IPS DF 6.9 (cell line): ENCODE measurements around the gene INPP4A.
"Not testable (repeated sequence)": the region's sequence is repeated elsewhere in the genome, so short reads cannot be mapped to it uniquely, and the experiment has no call there.

Experiments used
- DNase-seq: peaks from one replicate; pipeline ENCODE4 v3.0.0-alpha.2; 2013; ENCODE audit warnings: low read depth, low spot score
- H3K27ac ChIP-seq: one replicate; pipeline ENCODE4 v1.5.1; 2013; ENCODE audit warnings: low read length, control low read depth
- H3K27me3 ChIP-seq: 2 replicates; pipeline ENCODE4 v1.6.1; 2013; ENCODE audit warnings: mild to moderate bottlenecking, low read length; ENCODE audit not compliant: control insufficient read depth, insufficient read depth
- H3K36me3 ChIP-seq: 2 replicates; pipeline ENCODE4 v1.6.1; 2013; ENCODE audit warnings: low read length; ENCODE audit not compliant: control insufficient read depth, insufficient read depth
- H3K4me1 ChIP-seq: 2 replicates; pipeline ENCODE4 v1.6.1; 2013; ENCODE audit warnings: low read length; ENCODE audit not compliant: control insufficient read depth, insufficient read depth
- H3K4me3 ChIP-seq: 2 replicates; pipeline ENCODE4 v1.5.1; 2013; ENCODE audit warnings: mild to moderate bottlenecking, low read length
- H3K9me3 ChIP-seq: 2 replicates; pipeline ENCODE4 v1.6.1; 2013; ENCODE audit warnings: low read length, inconsistent platforms; ENCODE audit not compliant: control insufficient read depth, insufficient read depth
- WGBS: extraction: QIAGEN DNeasy Blood & Tissue Kit; methylation state at CpG from one replicate; pipeline ENCODE4 v1.1.7; 2013; ENCODE audit warnings: mixed read lengths, missing lambda C conversion rate; ENCODE audit not compliant: insufficient read length, insufficient coverage; 5-methylcytosine and 5-hydroxymethylcytosine counted together

INPP4A gene

GRCh38 chr2:98415719-98416248 lies 28.9 kb upstream of the INPP4A start:
- not testable (repeated sequence) for DNase-seq, H3K4me3 ChIP-seq, H3K36me3 ChIP-seq, H3K4me1 ChIP-seq, H3K27ac ChIP-seq, H3K27me3 ChIP-seq, H3K9me3 ChIP-seq
- WGBS, result no CpG with 5 or more reads among the region's 9 CpGs

GRCh38 chr2:98416383-98417159 lies 28.1 kb upstream of the INPP4A start:
- no peak for DNase-seq
- H3K27me3 ChIP-seq, result no peaks in the 10 kb centered on the region
- no peak overlapping the region for H3K27ac ChIP-seq
- no peaks in the 10 kb centered on the region for H3K36me3 ChIP-seq
- no peaks in the 10 kb centered on the region for H3K4me1 ChIP-seq
- H3K4me3 ChIP-seq, result no peak overlapping the region
- WGBS, result no CpG with 5 or more reads among the region's 2 CpGs
- peaks cover 2% of the 10 kb centered on the region for H3K9me3 ChIP-seq

GRCh38 chr2:98419544-98419943 lies 25.1 kb upstream of the INPP4A start:
- Histone ChIP-seq H3K36me3 (no peaks in the 10 kb centered on the region), H3K4me1 (no peaks in the 10 kb centered on the region), H3K27me3 (no peaks in the 10 kb centered on the region), H3K9me3 (peaks cover 2% of the 10 kb centered on the region), H3K4me3 (no peak overlapping the region), H3K27ac (no peak overlapping the region)
- WGBS, result no CpG with 5 or more reads among the region's 2 CpGs
- no peak for DNase-seq

GRCh38 chr2:98419977-98420725 lies 24.5 kb upstream of the INPP4A start:
- no peaks in the 10 kb centered on the region for H3K27me3 ChIP-seq
- H3K4me1 ChIP-seq, result no peaks in the 10 kb centered on the region
- no peaks in the 10 kb centered on the region; the same call in 1 of the 2 replicates for H3K9me3 ChIP-seq
- no peak for DNase-seq
- no peaks in the 10 kb centered on the region for H3K36me3 ChIP-seq
- H3K4me3 ChIP-seq, result no peak overlapping the region
- no peak overlapping the region for H3K27ac ChIP-seq
- WGBS, result no CpG with 5 or more reads among the region's 6 CpGs

GRCh38 chr2:98422449-98422848 lies 22.2 kb upstream of the INPP4A start:
- no peaks in the 10 kb centered on the region for H3K27me3 ChIP-seq
- no peaks in the 10 kb centered on the region for H3K4me1 ChIP-seq
- DNase-seq, result no peak
- H3K4me3 ChIP-seq, result no peak overlapping the region
- no peak overlapping the region for H3K27ac ChIP-seq
- H3K9me3 ChIP-seq, result no peaks in the 10 kb centered on the region
- no peaks in the 10 kb centered on the region for H3K36me3 ChIP-seq

- no peaks in the 10 kb centered on the region for H3K9me3 ChIP-seq
- no peaks in the 10 kb centered on the region for H3K36me3 ChIP-seq
- H3K27me3 ChIP-seq, result no peaks in the 10 kb centered on the region
- no peak for DNase-seq
- no peak overlapping the region for H3K4me3 ChIP-seq
- H3K27ac ChIP-seq, result no peak overlapping the region
- no CpG with 5 or more reads among the region's 5 CpGs for WGBS
- no peaks in the 10 kb centered on the region for H3K4me1 ChIP-seq
Measured at GRCh38 chr2:98426771-98427170, 17.9 kb upstream of the INPP4A start.

- H3K27me3 ChIP-seq, result no peaks in the 10 kb centered on the region
- H3K9me3 ChIP-seq, result no peaks in the 10 kb centered on the region
- no peak overlapping the region for H3K27ac ChIP-seq
- no peaks in the 10 kb centered on the region for H3K36me3 ChIP-seq
- DNase-seq, result no peak
- H3K4me3 ChIP-seq, result no peak overlapping the region
- H3K4me1 ChIP-seq, result no peaks in the 10 kb centered on the region
Measured at GRCh38 chr2:98432145-98432544, 12.5 kb upstream of the INPP4A start.

GRCh38 chr2:98433363-98433964 lies 11.2 kb upstream of the INPP4A start:
- WGBS, result no CpG with 5 or more reads among the region's 2 CpGs
- H3K27me3 ChIP-seq, result no peaks in the 10 kb centered on the region
- DNase-seq, result no peak
- no peak overlapping the region for H3K4me3 ChIP-seq
- H3K9me3 ChIP-seq, result no peaks in the 10 kb centered on the region
- no peaks in the 10 kb centered on the region for H3K36me3 ChIP-seq
- no peak overlapping the region for H3K27ac ChIP-seq
- no peaks in the 10 kb centered on the region for H3K4me1 ChIP-seq

- H3K4me1 ChIP-seq, result no peaks in the 10 kb centered on the region
- H3K36me3 ChIP-seq, result no peaks in the 10 kb centered on the region
- H3K9me3 ChIP-seq, result no peaks in the 10 kb centered on the region
- H3K27ac ChIP-seq, result no peak overlapping the region
- no CpG with 5 or more reads among the region's 3 CpGs for WGBS
- H3K4me3 ChIP-seq, result no peak overlapping the region
- H3K27me3 ChIP-seq, result no peaks in the 10 kb centered on the region
- DNase-seq, result no peak
Measured at GRCh38 chr2:98434492-98434891, 10.2 kb upstream of the INPP4A start.

- not testable (repeated sequence) for H3K4me3 ChIP-seq, H3K27ac ChIP-seq, H3K36me3 ChIP-seq, H3K9me3 ChIP-seq, H3K27me3 ChIP-seq, H3K4me1 ChIP-seq, DNase-seq
- WGBS, result no CpG with 5 or more reads among the region's 4 CpGs
Measured at GRCh38 chr2:98435670-98436069, 9.0 kb upstream of the INPP4A start.
